Astrocyte of the spinal cord (primary cell): ENCODE measurements around the gene KLHL1.
A peak's percentile ranks its signal among the peaks of the same experiment; 100 is the strongest.

ENCODE experiments used
- DNase-seq: peaks from one replicate; pipeline ENCODE4 v3.0.0; 2011; ENCODE audit warnings: low read depth, low spot score
- H3K4me3 ChIP-seq: 2 replicates; pipeline ENCODE4 v1.5.1; 2011; ENCODE audit warnings: low read depth, mild to moderate bottlenecking, low read length, moderate library complexity
- in situ Hi-C: cut with HindIII; loops from 2 replicates; pipeline ENCODE4 v1.10.0; 2017; ENCODE audit warnings: low sequenced_read_pairs
- TF ChIP-seq, protein P1 (sequence below): IDR thresholded peaks from 2 replicates; pipeline ENCODE4 v1.5.1; 2012; ENCODE audit warnings: low read depth, mild to moderate bottlenecking, low read length, inconsistent platforms

Gene KLHL1

GRCh38 chr13:69928262-69928661 lies 180.0 kb downstream of the KLHL1 start:
- in situ Hi-C loops: no loop called here
- DNase-seq: no peak
- TF ChIP-seq, protein P1, sequence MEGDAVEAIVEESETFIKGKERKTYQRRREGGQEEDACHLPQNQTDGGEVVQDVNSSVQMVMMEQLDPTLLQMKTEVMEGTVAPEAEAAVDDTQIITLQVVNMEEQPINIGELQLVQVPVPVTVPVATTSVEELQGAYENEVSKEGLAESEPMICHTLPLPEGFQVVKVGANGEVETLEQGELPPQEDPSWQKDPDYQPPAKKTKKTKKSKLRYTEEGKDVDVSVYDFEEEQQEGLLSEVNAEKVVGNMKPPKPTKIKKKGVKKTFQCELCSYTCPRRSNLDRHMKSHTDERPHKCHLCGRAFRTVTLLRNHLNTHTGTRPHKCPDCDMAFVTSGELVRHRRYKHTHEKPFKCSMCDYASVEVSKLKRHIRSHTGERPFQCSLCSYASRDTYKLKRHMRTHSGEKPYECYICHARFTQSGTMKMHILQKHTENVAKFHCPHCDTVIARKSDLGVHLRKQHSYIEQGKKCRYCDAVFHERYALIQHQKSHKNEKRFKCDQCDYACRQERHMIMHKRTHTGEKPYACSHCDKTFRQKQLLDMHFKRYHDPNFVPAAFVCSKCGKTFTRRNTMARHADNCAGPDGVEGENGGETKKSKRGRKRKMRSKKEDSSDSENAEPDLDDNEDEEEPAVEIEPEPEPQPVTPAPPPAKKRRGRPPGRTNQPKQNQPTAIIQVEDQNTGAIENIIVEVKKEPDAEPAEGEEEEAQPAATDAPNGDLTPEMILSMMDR: no peak
- no peak overlapping the region for H3K4me3 ChIP-seq

DNA sequence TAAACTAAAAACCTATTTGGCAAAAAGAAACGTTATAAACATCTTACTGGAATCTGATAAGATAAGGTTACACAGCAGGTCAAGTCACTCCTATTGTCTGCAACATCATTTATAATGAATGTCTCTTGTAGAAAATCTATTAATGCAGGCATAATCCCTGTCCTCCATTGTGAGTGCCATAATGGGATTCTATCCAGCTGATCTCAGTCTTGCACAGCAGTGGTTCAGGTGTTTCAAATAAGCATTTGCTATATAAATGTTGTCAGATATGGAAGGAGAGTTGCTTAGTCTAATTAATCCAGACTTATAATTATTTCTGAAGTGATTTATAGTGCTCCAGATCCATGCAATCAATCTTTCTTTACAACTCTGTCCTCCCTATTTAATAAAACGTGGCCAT lies 187.1 kb downstream of the KLHL1 start:
- DNase-seq: no peak
- TF ChIP-seq, protein P1: no peak
- H3K4me3 ChIP-seq: no peak overlapping the region
- in situ Hi-C loops: no loop called here

- TF ChIP-seq, protein P1: no peak
- in situ Hi-C loops: no loop called here
- DNase-seq: no peak
- H3K4me3 ChIP-seq: no peak overlapping the region
Observed at GRCh38 chr13:69912630-69913029, 195.6 kb downstream of the KLHL1 start.

DNA sequence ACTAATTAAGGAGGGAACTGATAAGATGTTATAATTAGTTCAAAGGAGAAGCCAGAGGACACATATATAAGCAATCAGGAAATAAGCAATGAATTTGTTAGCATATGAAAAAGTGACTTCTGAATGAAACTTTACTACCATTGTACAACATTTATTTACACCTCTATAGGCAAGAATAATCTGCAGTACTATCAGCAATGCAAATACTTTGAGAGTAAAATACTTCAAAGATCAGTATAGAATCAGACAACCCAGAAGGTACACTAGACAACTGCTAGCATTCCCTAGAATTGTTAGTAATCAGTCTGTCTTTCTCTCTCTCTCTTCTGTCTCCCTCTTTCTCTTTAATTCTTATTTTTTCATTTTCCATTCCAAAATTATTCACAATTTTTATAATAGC lies 197.5 kb downstream of the KLHL1 start:
- TF ChIP-seq, protein P1: no peak
- no peak for DNase-seq
- in situ Hi-C loops: no loop called here

GRCh38 chr13:69904784-69905183 lies 203.5 kb downstream of the KLHL1 start:
- no peak overlapping the region for H3K4me3 ChIP-seq
- TF ChIP-seq, protein P1: no peak
- in situ Hi-C loops: no loop called here
- DNase-seq: peak; percentile 4

More for the DNA sequence above, 197.5 kb downstream of the KLHL1 start:
- no peak overlapping the region for H3K4me3 ChIP-seq

GRCh38 chr13:69903081-69903480 lies 205.2 kb downstream of the KLHL1 start:
- TF ChIP-seq, protein P1: no peak
- in situ Hi-C loops: no loop called here

DNA sequence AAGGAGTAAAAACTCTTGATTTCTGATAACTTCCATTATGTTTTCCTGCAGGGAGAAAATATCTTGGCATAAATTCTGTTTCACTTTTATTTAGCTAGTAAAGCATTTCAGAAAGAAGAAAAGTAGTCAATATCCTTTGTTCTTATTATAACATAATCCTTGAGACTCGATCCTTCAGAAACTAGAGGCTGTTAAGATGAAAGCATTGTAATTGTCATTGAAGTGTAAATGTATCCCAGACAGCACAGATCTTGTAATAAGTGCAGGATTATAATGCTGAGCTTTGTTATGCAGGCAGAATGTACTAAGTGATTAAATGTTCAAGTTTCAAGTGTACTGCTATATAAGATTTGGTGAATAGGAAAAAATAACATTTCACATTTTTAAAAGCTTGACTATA lies 225.8 kb downstream of the KLHL1 start:
- DNase-seq: no peak
- in situ Hi-C loops: no loop called here
- no peak overlapping the region for H3K4me3 ChIP-seq
- TF ChIP-seq, protein P1: no peak

More at GRCh38 chr13:69903081-69903480, 205.2 kb downstream of the KLHL1 start:
- H3K4me3 ChIP-seq: no peak overlapping the region
- peak; percentile 84 for DNase-seq
